GM18870 (cell line): ENCODE data around the gene CMTM7.

Experiments
- ATAC-seq: cut with Tn5 transposase; IDR thresholded peaks from one replicate; pipeline ENCODE4 v1.9.1; 2021; ENCODE audit warnings: moderate library complexity; ENCODE audit not compliant: unreplicated experiment

CMTM7 gene

GRCh38 chr3:32484436-32484835 is 92.8 kb downstream of the CMTM7 start:
- no peak for ATAC-seq

DNA sequence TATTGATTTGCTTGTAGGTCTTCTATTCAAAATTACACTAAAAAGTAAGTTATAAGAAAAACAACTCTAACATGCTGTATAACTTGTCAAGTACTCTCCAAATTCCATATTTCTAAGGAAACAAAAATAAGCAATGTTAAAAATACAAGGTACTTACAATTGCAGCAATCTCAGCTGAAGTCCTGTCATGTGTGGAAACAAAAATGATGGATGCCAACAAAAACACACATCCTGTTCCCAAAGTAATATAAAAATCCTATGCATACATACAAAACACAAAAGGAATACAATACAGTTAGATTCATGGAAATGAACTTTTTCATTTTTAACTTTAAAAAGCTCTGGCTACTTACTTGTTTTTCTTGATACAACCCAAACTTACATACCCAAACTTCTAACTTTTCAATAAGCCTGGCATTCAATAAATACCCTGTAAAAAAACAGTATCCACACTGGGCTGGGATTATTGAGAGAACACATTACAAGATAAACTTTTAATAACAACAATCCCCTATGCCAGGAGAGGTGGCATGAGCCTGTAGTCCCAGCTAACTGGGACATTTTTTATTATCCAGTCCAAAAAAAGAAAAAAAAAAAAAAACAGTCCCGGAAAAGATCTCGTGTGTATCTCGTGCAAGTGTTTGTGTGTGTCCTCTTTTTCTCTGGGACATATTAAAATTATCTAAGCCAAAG is 96.3 kb downstream of the CMTM7 start:
- no peak for ATAC-seq

GRCh38 chr3:32488474-32489008 is 96.9 kb downstream of the CMTM7 start:
- no peak for ATAC-seq

DNA sequence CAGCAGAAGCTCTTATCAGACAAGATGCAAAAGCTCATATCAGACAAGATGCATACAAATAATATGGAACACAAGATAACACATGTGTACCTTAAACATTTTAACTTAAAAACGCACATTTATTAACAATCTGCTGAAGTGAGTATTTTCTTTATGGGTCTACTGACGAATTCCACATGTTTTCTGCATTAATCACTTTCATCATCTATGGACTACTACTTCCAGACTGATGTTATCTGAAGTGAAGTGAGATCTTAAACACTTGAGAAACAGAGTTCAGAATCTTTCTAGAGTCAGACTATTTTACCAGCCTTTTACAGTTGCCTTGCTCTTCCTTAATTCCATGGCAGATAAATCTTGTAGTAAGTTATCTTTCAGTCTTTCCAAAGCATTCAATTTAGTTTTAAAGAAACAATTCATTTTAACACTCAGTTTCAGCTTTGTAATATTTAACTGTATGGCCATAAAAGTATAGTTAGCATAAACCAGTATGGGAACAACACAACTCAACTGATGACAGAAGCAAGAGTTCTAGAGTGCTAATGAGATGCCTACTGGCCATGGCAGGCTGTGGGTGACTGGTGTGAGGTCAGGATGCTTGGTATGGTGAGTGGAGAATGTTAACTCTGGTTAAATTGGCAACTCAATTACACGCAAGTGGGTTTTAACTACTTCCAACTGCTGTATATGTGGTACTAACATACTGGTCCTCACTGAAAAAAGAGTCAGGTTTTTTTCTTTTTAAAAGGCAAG is 101.2 kb downstream of the CMTM7 start:
- no peak for ATAC-seq

GRCh38 chr3:32493437-32494414 is 102.1 kb downstream of the CMTM7 start:
- ATAC-seq, result peak; percentile 80

- no peak for ATAC-seq
Measured at GRCh38 chr3:32495085-32495484, 103.4 kb downstream of the CMTM7 start.

DNA sequence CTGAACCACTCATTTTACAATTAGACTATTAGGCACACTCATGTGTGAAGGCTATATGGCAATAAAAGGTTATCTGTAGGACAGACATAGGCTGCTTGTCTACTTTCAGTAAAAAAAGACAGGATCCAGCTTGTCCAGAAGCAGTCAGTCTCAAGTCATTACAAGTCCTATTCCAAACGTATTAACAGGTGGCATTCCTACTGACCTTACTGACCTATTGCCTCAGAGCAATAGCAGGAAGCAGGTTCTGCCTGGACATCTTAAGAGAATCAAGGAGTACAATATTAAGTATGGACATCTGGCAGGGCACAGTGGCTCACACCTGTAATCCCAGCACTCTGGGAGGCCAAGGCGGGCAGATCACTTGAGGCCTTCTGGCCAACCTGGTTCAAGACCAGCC is 104.0 kb downstream of the CMTM7 start:
- no peak for ATAC-seq

DNA sequence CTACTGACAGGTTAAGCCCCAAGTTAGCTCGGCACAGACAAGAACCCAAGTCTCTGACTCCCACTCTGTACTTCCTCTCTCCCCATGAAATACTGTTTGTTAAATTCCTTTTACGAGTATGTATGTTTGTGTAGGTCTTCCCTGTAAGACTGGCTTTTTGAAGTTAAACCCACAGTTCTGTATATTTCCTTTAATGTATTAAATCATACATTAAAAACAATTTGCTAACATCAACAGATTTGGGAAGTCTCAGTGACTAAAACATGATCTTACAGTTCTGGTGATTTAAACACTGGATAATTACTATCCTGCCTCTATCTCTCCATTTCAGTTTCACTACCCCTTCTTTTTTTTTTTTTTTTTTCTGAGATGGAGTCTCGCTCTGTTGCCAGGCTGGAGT is 106.6 kb downstream of the CMTM7 start:
- ATAC-seq, result no peak

GRCh38 chr3:32498992-32499391 is 107.3 kb downstream of the CMTM7 start:
- ATAC-seq, result no peak

- ATAC-seq, result no peak
Measured at GRCh38 chr3:32499585-32499984, 107.9 kb downstream of the CMTM7 start.

GRCh38 chr3:32500231-32500630 is 108.6 kb downstream of the CMTM7 start:
- no peak for ATAC-seq

GRCh38 chr3:32500880-32501782 is 109.5 kb downstream of the CMTM7 start:
- no peak for ATAC-seq

GRCh38 chr3:32501783-32502117 is 110.1 kb downstream of the CMTM7 start:
- ATAC-seq, result no peak

GRCh38 chr3:32502118-32502945 is 110.7 kb downstream of the CMTM7 start, which contains the start of gene CMTM6:
TSS of gene CMTM6 (minus strand) at chr3:32502852. CDS start at chr3:32502745, 107 bp downstream.
- peak; percentile 58 for ATAC-seq

DNA sequence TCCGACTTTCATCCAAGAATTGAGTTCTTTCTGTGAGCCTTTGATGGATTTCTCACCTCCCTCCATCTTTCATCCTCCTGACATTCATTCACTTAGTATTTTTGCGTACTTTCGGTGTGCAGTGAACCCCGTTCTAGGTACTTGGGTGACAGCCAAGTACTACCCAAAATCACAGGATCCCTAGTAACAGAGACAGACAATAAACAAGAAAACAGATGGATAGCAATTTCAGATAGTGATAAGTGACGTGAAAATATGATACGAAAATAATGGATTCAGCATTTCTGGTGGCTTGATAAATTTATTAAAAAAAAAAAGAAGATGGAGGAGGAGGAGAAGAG is 111.3 kb downstream of the CMTM7 start:
- peak; percentile 5 for ATAC-seq
